Endothelial cell (in vitro differentiated cells): ENCODE measurements around the gene SOX6. TPM values are rescaled to one million over a fixed set of nuclear protein-coding genes. Genes with fewer than 3 reads are reported as not detected.

Experiments used
- DNase-seq: peaks from one replicate; pipeline ENCODE4 v3.0.0; 2021; ENCODE audit warnings: low spot score
- H3K27ac Mint-ChIP-seq: one replicate; pipeline ENCODE4 v1.8.0; 2021; ENCODE audit warnings: mixed read lengths, inconsistent platforms; ENCODE audit not compliant: unreplicated experiment
- H3K27me3 Mint-ChIP-seq: one replicate; pipeline ENCODE4 v1.8.0; 2021; ENCODE audit warnings: mild to moderate bottlenecking, moderate library complexity, mixed read lengths, inconsistent platforms; ENCODE audit not compliant: unreplicated experiment
- H3K36me3 Mint-ChIP-seq: one replicate; pipeline ENCODE4 v1.8.0; 2021; ENCODE audit warnings: mild to moderate bottlenecking, low read depth, mixed read lengths, inconsistent platforms; ENCODE audit not compliant: unreplicated experiment
- H3K4me1 Mint-ChIP-seq: one replicate; pipeline ENCODE4 v1.8.0; 2021; ENCODE audit warnings: mild to moderate bottlenecking, mixed read lengths, inconsistent platforms; ENCODE audit not compliant: unreplicated experiment
- H3K4me3 Mint-ChIP-seq: one replicate; pipeline ENCODE4 v1.8.0; 2021; ENCODE audit warnings: mild to moderate bottlenecking, mixed read lengths, inconsistent platforms; ENCODE audit not compliant: unreplicated experiment
- H3K9me3 Mint-ChIP-seq: one replicate; pipeline ENCODE4 v1.8.0; 2021; ENCODE audit warnings: mixed read lengths, inconsistent platforms; ENCODE audit not compliant: unreplicated experiment
- total RNA-seq: library from RNA; stranded (reverse); fragmentation: NEBNext Ultra II Directional; extraction: Animal tissue kit (Norgen Biotek cat#: 25700); gene quantifications from one replicate; pipeline ENCODE4 v1.2.1, GENCODE V29; 2021; ENCODE audit not compliant: unreplicated experiment
- TF ChIP-seq, protein P1 (sequence below): fragments of 200-600 bp; sonication (generic); IDR thresholded peaks from one replicate; pipeline ENCODE4 v1.5.0; 2021; ENCODE audit warnings: antibody characterized with exemption; ENCODE audit not compliant: unreplicated experiment

The SOX6 gene
- total RNA-seq, 1 donor from 2014 or later: 21.0 TPM

DNA sequence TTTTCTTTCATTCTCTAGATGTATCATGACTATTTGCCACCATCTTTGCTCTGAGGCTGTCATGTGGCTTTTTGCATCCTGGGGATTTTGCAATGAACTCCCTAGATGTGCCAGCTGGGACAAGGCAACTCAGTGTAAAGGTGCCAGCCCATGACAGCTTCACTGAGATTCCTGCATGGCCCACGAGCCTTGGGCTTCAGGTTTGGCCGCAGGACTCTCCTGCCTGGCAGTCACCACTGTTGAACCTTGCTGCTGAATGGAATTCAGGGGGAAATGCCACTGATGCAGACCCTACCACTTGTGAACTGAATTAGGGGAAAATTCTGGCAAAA lies 385.2 kb downstream of the SOX6 start:
- Mint-ChIP-seq H3K4me3 (no peak overlapping the region), H3K4me1 (peaks cover 10% of the 10 kb centered on the region), H3K9me3 (no peaks in the 10 kb centered on the region), H3K27ac (no peak overlapping the region), H3K27me3 (no peaks in the 10 kb centered on the region), H3K36me3 (no peaks in the 10 kb centered on the region)
- TF ChIP-seq, protein P1, sequence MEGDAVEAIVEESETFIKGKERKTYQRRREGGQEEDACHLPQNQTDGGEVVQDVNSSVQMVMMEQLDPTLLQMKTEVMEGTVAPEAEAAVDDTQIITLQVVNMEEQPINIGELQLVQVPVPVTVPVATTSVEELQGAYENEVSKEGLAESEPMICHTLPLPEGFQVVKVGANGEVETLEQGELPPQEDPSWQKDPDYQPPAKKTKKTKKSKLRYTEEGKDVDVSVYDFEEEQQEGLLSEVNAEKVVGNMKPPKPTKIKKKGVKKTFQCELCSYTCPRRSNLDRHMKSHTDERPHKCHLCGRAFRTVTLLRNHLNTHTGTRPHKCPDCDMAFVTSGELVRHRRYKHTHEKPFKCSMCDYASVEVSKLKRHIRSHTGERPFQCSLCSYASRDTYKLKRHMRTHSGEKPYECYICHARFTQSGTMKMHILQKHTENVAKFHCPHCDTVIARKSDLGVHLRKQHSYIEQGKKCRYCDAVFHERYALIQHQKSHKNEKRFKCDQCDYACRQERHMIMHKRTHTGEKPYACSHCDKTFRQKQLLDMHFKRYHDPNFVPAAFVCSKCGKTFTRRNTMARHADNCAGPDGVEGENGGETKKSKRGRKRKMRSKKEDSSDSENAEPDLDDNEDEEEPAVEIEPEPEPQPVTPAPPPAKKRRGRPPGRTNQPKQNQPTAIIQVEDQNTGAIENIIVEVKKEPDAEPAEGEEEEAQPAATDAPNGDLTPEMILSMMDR: no peak
- DNase-seq: no peak

DNA sequence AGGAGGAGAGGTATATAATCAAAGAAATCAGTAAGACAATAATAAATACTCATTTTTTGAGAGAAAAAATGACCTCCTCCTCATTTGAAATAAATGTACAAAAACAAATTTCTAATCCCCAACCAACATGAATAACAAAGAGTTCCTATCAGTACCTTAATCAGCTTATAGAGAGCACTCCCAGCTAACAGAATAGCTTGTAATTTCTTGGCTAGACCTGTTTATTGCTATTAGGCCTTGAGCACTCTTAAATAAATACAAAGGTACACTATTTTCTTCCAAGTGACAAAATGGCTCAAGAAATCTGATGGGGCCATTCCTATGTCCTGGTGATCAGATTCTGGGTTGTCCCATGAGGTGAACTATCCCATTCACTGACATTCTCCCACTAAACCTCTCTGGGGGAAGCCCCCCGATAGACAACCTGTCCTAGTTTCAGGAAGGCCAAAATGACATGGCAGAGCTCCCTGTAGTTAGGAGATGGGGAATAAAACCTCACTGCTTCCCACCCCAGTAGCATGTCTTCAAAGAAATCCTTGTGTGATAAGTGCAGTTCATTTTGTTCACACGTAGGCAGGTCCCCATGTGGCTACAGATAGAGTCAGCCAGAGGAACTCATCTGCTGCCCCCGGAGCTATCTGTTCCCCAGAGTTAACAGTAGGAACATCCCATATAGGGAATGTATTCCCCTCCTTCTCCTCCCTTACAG lies 385.7 kb downstream of the SOX6 start:
- Mint-ChIP-seq H3K4me3 (no peak overlapping the region), H3K27ac (no peak overlapping the region), H3K27me3 (no peaks in the 10 kb centered on the region), H3K9me3 (no peaks in the 10 kb centered on the region), H3K4me1 (peaks cover 10% of the 10 kb centered on the region), H3K36me3 (no peaks in the 10 kb centered on the region)
- DNase-seq: no peak
- TF ChIP-seq, protein P1: no peak

DNA sequence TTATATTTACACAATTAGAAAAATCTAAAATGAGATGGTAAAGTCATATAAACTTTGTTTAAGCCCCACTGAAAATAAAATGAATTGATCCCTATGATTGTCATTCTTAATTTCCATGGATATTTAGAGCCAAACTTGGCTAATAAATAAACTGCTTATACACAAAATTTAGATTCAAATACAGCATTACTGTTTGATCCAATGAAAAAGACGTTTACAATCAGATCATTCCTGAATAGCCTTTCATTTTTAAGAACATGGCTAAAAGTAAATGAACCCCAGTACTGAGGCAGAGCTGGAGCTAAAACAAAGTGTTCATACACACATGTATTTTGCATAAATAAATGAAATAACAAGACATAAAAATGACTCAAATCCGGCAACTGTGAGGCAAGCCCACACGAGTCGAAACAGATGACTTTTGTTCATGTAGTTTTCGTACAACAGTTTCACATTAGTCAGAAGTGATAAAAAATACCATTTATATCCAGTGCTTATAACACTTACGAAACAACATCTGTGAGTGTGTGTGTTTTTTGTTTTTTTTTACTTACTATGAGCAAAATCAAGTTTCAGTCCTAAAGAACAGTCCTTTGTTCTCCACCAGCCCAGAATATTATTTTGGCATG lies 386.5 kb downstream of the SOX6 start:
- Mint-ChIP-seq H3K4me3 (no peak overlapping the region), H3K36me3 (no peaks in the 10 kb centered on the region), H3K27ac (no peak overlapping the region), H3K4me1 (peaks cover 13% of the 10 kb centered on the region), H3K9me3 (no peaks in the 10 kb centered on the region), H3K27me3 (no peaks in the 10 kb centered on the region)
- TF ChIP-seq, protein P1: no peak
- no peak for DNase-seq

DNA sequence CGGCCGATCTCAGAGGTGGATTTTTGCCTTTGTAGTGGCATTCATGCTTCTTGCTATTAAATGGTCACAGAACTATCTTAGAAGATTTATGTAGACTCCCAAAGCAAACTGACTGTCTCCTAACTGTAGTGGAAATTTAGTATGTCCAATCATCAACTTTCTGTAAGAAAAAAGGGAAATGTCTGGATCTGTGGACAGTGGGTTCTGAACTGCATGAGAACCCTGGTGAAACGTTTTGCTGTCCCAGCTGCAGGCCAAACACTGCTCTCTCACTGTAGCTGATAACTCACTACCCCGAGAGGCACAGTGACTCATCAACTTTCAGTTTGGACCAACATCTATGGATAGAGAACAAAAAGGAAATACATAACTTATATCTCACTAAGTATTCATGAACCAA lies 387.1 kb downstream of the SOX6 start:
- no peak for DNase-seq
- no peak overlapping the region for H3K27ac Mint-ChIP-seq
- H3K27me3 Mint-ChIP-seq: no peaks in the 10 kb centered on the region
- TF ChIP-seq, protein P1: no peak
- H3K4me3 Mint-ChIP-seq: no peak overlapping the region
- H3K4me1 Mint-ChIP-seq: peaks cover 13% of the 10 kb centered on the region
- no peaks in the 10 kb centered on the region for H3K9me3 Mint-ChIP-seq
- peaks cover 5% of the 10 kb centered on the region for H3K36me3 Mint-ChIP-seq

DNA sequence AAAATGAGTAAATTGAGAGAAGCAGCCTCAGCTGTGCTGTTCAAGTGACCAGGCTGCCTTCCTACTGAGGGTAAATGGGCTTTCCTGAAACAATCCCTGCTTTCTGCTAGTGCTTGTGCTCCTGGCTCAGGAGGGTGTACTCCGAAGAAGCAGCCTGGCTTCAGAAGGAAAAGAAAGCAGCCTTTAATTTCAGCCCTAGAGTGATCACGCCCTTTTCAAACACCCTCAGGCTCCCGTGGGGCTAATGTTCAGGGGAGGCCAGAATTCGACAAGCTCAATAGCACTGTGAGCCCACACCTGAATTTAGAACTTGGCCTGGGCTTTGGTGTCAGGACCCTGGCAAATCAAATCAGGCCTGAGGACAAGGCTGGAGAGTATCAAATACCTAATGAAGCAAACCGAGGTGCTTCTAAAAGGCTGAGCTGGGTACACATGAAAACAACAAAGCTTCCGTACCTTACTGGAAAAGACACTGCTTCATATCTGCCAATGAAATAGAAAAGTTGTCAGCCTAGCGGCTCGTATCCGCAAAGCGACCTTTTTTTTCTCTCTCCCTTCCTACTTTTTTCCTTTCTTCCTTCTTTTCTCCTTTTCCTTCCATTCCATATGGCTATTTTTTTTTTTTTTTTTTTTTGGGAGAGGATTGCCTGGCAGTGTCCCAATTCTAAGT lies 387.8 kb downstream of the SOX6 start:
- no peak for DNase-seq
- Mint-ChIP-seq H3K27me3 (no peaks in the 10 kb centered on the region), H3K27ac (no peak overlapping the region), H3K9me3 (no peaks in the 10 kb centered on the region), H3K36me3 (peaks cover 6% of the 10 kb centered on the region), H3K4me3 (no peak overlapping the region), H3K4me1 (peaks cover 14% of the 10 kb centered on the region)
- TF ChIP-seq, protein P1: no peak
